Effector memory CD8-positive, alpha-beta T cell (primary cell): ENCODE results near the gene LYRM7.

Source experiments
- ATAC-seq: fragments of 150-1000 bp; cut with Tn5 transposase; replicated peaks from 2 replicates; pipeline ENCODE4 v1.10.0; 2021; ENCODE audit warnings: mild to moderate bottlenecking, moderate library complexity
- DNase-seq, 3 experiments: peaks; one replicate each; pipeline ENCODE4 v3.0.0; 2021
- H3K27ac Mint-ChIP-seq, 2 donors: one replicate each; pipeline ENCODE4 v1.8.0; 2022; ENCODE audit warnings: mild to moderate bottlenecking in 2 of 2, mixed read lengths in 2 of 2, moderate library complexity in 2 of 2
- H3K27me3 Mint-ChIP-seq, 2 donors: one replicate each; pipeline ENCODE4 v1.8.0; 2022; ENCODE audit warnings: mixed read lengths in 2 of 2
- H3K36me3 Mint-ChIP-seq: one replicate; pipeline ENCODE4 v1.8.0; 2022; ENCODE audit warnings: mild to moderate bottlenecking, moderate library complexity, mixed read lengths; ENCODE audit not compliant: insufficient read depth
- H3K4me1 Mint-ChIP-seq, 2 donors: one replicate each; pipeline ENCODE4 v1.8.0; 2022; ENCODE audit warnings: low read depth in 2 of 2, mixed read lengths in 2 of 2
- H3K4me3 Mint-ChIP-seq, 2 donors: one replicate each; pipeline ENCODE4 v1.8.0; 2022; ENCODE audit warnings: mild to moderate bottlenecking in 2 of 2, mixed read lengths in 2 of 2, moderate library complexity in 2 of 2
- H3K9me3 Mint-ChIP-seq, 2 donors: one replicate each; pipeline ENCODE4 v1.8.0; 2022; ENCODE audit warnings: mixed read lengths in 2 of 2

LYRM7 gene

DNA sequence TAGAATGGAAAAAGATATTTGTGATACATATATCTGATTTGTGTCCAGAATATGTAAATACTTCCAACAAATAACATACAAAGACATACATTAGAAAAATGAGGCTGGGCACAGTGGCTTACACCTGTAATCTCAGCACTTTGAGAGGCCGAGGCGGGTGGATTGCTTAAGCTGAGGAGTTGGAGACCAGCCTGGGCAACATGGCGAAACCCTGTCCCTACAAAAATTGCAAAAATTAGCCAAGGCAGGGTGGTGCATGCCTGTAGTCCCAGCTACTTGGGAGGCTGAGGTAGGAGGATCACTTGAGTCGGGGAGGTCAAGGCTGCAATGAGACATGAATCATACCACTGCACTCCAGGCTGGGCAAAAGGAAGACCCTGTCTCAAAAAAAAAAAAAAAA, 47.0 kb downstream of the LYRM7 start:
- Mint-ChIP-seq H3K27ac (peak overlapping the region in 1 of 2 donors; percentile 38), H3K9me3 (no peaks in the 10 kb centered on the region), H3K4me3 (no peak overlapping the region), H3K36me3 (peaks cover 6% of the 10 kb centered on the region), H3K27me3 (no peaks in the 10 kb centered on the region), H3K4me1 (peaks cover 7 to 24% of the 10 kb centered on the region in 2 donors)
- no peak for ATAC-seq
- DNase-seq, result no peak

DNA sequence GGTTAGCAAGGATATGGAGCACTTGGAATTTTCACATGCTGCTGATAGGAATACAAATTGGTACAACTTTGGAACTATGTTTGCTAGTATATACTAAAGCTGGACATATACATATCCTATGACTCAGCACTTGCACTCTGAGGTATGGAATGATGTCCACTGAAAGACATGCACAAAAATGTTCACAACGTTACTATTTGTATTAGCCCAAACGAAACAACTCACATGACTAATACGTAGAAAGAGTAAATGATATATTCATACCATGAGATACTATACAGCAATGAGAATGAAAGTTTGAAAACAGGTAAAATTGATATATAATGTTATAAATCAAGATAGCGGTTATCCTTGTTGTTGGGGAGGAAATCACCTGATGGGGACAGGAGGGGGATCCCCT, 47.6 kb downstream of the LYRM7 start:
- peaks cover 7 to 24% of the 10 kb centered on the region in 2 donors for H3K4me1 Mint-ChIP-seq
- H3K36me3 Mint-ChIP-seq, result peaks cover 6% of the 10 kb centered on the region
- DNase-seq, result no peak

DNA sequence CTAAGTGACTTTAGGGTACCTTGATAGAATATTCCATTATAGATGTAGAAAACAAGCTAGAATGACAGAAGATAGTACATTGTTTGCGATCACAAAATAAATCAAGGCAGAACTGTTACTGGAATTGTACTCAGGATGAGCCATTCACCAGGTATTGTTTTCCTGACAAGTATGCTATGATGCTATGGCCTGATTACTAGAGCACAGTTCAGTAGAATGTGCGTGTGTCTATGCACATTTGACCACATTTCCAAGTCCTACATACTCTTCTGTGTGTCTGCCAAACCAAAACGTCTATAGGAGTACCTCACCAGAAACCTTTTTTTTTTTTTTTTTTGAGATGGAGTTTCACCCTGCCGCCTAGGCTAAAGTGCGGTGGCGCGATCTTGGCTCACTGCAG, 49.8 kb downstream of the LYRM7 start:
- no peak overlapping the region for H3K4me3 Mint-ChIP-seq
- peaks cover 0 to 15% of the 10 kb centered on the region in 2 donors for H3K4me1 Mint-ChIP-seq
- peaks cover 6% of the 10 kb centered on the region for H3K36me3 Mint-ChIP-seq
- DNase-seq (no peak), ATAC-seq (no peak)
- no peaks in the 10 kb centered on the region for H3K9me3 Mint-ChIP-seq
- H3K27ac Mint-ChIP-seq, result no peak overlapping the region
- H3K27me3 Mint-ChIP-seq, result no peaks in the 10 kb centered on the region

More for the DNA sequence above, 47.6 kb downstream of the LYRM7 start:
- Mint-ChIP-seq H3K4me3 (no peak overlapping the region), H3K27ac (peak overlapping the region in 1 of 2 donors; percentile 38), H3K27me3 (no peaks in the 10 kb centered on the region), H3K9me3 (no peaks in the 10 kb centered on the region)
- no peak for ATAC-seq

DNA sequence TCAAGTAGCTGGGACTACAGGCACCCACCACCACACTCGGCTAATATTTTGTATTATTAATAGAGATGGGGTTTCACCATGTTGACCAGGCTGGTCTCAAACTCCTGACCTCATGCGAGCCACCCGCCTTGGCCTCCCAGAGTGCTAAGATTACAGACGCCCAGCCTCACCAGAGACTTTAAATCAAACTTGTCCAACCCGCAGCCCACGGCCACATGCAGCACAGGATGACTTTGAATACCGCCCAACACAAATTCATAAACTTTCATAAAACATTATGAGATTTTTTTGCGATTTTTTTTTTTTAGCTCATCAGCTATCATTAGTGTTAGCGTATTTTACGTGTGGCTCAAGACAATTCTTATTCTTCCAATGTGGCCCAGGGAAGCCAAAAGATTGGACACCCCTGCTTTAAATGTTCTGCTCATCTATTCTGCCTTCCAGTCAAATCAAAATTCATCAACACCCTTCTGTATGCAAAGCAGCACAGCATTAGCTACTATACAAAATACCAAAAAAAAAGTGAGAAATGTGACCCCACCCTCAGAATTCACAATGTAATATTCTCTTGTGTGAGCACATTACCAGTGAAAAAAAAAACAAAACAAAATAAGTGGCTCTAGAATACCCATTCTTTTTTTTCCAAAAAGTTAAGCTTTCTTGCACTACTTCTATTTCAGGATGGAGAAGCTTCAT, 50.4 kb downstream of the LYRM7 start:
- Mint-ChIP-seq H3K9me3 (no peaks in the 10 kb centered on the region), H3K4me1 (peaks cover 0 to 15% of the 10 kb centered on the region in 2 donors), H3K4me3 (no peak overlapping the region), H3K27me3 (no peaks in the 10 kb centered on the region), H3K36me3 (peaks cover 6% of the 10 kb centered on the region), H3K27ac (no peak overlapping the region)
- no peak for DNase-seq
- ATAC-seq, result no peak

DNA sequence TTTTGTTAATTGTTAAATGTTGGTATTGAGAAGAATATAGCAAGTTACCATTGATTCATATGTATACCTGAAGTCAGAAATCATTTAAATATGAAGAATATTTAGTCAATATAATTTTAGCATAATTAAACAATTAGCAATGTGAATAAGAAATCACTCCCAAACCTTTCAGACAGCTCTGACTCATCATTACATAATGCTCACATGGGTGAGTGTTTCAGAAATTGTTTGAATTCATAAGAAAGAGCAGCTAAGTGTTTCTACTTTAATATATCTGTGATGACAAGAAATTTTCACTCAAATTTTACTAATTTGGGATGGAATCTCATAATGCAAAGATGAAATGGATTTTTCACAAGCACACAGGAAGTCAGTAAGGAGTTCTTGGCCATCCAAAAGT, 51.1 kb downstream of the LYRM7 start:
- ATAC-seq (no peak), DNase-seq (no peak)
- Mint-ChIP-seq H3K27ac (no peak overlapping the region), H3K9me3 (no peaks in the 10 kb centered on the region), H3K4me3 (no peak overlapping the region), H3K36me3 (peaks cover 6% of the 10 kb centered on the region), H3K27me3 (no peaks in the 10 kb centered on the region), H3K4me1 (peaks cover 0 to 15% of the 10 kb centered on the region in 2 donors)

DNA sequence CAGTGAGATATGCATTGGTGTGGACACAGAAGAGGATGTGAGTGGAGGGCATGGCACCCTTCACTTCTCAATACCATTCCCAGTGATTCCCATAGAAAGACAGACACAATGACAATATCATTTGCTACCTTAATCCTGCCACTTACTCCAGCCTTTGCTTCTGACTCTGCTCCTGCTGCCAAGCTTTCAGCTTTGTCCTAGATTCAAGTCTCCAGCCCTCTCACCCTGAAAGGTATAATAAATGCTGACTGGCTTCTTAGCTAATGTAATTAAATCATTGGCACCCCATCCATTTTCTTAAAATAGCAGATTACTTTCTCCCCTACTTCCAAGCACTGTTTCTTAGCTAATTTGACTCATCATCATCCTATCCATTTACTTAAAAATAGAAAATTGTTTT, 52.0 kb downstream of the LYRM7 start:
- DNase-seq, result no peak
- peaks cover 6% of the 10 kb centered on the region for H3K36me3 Mint-ChIP-seq
- no peaks in the 10 kb centered on the region for H3K9me3 Mint-ChIP-seq
- H3K27ac Mint-ChIP-seq, result no peak overlapping the region
- peaks cover 0 to 8% of the 10 kb centered on the region in 2 donors for H3K4me1 Mint-ChIP-seq
- no peak for ATAC-seq
- H3K27me3 Mint-ChIP-seq, result no peaks in the 10 kb centered on the region
- no peak overlapping the region for H3K4me3 Mint-ChIP-seq

DNA sequence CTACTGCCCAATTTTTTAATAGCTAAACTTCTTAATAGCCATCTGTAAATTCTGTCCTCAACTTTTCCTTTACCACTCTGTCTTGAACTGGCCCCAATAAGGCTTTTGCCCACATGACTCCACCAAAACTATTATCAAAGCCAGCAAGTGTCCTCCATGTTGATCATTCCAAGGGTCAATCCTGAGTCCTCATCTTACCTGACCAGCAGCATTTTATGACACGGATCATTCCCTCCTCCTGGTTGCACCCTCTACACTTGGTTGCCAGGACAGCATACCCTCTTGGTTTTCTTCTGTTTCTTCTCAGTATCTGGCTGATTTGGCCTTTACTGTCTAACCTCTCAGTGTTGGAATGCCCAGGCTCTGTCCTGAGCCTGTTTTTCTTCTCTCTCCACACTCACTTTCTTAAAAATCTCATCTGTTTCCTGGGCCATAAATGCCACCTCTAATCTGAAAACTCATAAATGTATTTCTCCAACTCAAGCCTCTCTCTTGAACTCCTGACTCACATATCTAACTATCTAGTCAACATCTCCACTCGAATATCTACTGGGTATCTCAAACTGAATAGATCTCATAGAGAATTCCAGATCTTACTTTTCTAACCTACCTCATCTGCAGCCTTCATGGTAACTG, 53.1 kb downstream of the LYRM7 start:
- ATAC-seq (no peak), DNase-seq (no peak)
- H3K27me3 Mint-ChIP-seq, result no peaks in the 10 kb centered on the region
- H3K4me1 Mint-ChIP-seq, result no peaks in the 10 kb centered on the region
- H3K4me3 Mint-ChIP-seq, result no peak overlapping the region
- H3K27ac Mint-ChIP-seq, result no peak overlapping the region
- H3K36me3 Mint-ChIP-seq, result peaks cover 6% of the 10 kb centered on the region
- H3K9me3 Mint-ChIP-seq, result no peaks in the 10 kb centered on the region

DNA sequence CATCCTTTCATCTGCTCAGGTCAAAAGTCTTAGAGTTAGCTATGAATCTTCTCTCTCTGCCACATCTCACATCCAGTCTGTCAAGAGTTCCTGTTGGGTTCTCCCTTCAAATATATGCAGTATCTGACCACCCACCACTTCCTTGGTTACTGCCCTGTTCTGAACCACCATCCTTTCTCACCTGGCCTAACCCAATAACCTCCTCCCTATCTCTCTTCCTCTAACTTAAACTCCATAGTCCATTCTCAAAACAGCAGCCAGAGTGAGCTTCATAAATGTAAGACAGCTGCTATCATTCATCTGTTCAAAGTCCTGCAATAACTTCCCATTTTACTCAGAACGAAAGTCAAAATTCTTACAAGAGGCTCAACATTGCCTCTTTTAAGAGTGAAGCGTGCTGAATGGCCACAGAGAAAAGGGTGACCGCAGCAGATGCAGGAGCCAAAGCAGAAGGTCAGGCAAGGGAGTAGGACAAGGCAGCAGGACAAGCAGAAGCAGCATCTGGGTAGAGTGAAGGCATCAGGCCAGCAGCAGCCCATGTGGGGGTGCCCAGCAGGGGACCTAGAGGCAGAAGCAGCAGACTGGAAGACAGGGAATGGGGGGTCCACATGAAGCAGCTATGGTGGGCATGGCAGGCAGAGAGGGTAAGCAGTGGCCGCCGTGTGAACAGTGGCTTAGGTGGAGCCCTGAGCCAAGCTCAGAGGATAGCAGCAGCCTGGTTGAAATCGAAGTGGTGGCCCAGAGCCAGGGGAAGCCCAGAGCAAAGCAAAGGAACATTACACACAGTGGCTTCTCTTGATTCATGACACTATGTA, 53.9 kb downstream of the LYRM7 start:
- H3K36me3 Mint-ChIP-seq, result peaks cover 6% of the 10 kb centered on the region
- no peaks in the 10 kb centered on the region for H3K27me3 Mint-ChIP-seq
- H3K4me3 Mint-ChIP-seq, result no peak overlapping the region
- DNase-seq (no peak), ATAC-seq (peak; percentile 83)
- no peaks in the 10 kb centered on the region for H3K4me1 Mint-ChIP-seq
- H3K27ac Mint-ChIP-seq, result no peak overlapping the region
- H3K9me3 Mint-ChIP-seq, result no peaks in the 10 kb centered on the region

DNA sequence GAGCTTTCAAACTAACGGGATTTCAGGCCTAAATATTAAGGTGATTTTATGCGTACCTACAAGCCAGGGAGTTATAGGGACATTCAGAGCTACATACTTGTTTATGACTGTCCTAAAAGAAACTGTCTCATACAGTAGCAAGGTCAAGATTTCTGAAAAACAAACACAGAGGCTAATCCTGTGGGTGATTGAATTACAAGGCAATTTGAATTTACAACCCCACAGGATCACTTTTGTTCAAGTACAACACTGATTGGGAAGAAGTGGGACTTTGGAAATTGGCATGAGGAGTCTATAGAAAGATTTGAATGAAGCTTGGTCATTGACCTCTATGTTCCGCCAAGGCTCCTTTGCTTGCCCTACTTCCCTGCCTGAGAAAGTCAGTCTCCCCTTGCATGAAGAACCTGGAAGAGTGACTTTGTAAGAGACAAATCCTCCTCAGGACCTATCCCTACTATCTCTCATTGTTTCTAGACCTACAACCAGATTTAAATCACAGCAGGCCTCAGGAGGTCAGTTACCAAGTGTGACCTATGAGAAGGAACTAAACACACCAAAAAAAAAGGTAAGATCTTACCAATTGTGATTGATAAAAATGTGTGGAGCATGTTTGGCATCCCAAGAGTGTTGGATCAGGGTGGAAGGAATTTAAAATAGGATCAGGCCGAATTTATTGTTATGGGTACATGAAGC, 54.7 kb downstream of the LYRM7 start:
- H3K4me3 Mint-ChIP-seq, result no peak overlapping the region
- DNase-seq, result no peak
- H3K27ac Mint-ChIP-seq, result no peak overlapping the region
- peaks cover 6% of the 10 kb centered on the region for H3K36me3 Mint-ChIP-seq
- no peak for ATAC-seq
- H3K9me3 Mint-ChIP-seq, result no peaks in the 10 kb centered on the region
- no peaks in the 10 kb centered on the region for H3K27me3 Mint-ChIP-seq
- H3K4me1 Mint-ChIP-seq, result no peaks in the 10 kb centered on the region

DNA sequence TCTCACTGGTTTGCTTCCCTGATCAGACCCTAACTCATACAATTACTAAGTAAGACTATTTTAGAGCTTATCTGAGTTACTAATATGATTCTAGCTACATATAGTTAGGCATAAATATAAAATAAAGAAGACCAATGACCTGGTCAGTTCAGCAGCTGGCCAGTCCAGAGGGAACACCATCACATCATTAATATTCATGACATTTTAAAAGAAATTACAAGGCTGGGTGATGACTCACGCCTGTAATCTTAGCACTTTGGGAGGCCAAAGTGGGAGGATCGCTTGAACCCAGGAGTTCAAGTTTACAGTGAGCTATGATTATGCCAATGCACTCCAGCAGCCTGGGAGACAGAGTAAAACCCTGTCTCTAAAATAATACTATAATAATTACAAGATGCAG, 56.2 kb downstream of the LYRM7 start:
- Mint-ChIP-seq H3K9me3 (no peaks in the 10 kb centered on the region), H3K36me3 (no peaks in the 10 kb centered on the region), H3K4me1 (no peaks in the 10 kb centered on the region), H3K27ac (no peak overlapping the region), H3K27me3 (no peaks in the 10 kb centered on the region), H3K4me3 (no peak overlapping the region)
- DNase-seq, result no peak
- ATAC-seq, result no peak

DNA sequence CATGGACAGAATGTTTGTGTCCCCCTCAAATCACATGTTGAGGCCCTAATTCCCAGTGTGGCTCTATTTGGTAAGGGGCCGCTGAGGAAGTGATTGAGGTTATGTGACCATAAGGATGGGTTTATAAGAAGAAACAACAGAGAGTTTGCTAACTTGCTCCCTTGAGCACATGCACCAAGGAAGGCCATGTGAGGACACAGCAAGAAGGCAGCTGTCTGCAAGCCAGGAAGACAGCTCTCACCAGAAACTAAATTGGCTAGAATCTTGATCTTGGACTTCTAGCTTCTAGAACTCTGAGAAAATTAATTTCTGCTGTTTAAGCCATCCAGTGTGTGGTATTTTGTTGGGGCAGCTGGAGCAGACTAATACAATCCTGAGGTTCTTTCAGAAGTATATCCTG, 57.9 kb downstream of the LYRM7 start:
- Mint-ChIP-seq H3K36me3 (no peaks in the 10 kb centered on the region), H3K27me3 (no peaks in the 10 kb centered on the region), H3K4me1 (no peaks in the 10 kb centered on the region), H3K27ac (no peak overlapping the region), H3K4me3 (no peak overlapping the region), H3K9me3 (no peaks in the 10 kb centered on the region)
- DNase-seq, result no peak
- ATAC-seq, result no peak

DNA sequence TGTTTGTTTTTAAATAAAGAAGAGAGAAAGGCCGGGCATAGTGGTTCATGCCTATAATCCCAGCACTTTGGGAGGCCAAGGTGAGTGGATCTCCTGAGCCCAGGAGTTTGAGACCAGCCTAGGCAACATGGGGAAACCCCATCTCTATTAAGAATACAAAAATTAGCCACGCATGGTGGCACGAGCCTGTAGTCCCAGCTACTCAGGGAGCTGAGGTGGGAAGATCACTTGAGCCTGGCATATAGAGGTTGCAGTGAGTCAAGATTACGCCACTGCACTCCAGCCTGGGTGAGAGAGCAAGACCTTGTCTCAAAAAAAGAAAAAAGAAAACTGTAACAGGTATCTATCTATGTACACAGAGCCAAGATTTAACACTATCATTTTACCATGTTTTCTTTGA, 58.9 kb downstream of the LYRM7 start:
- Mint-ChIP-seq H3K4me3 (no peak overlapping the region), H3K27ac (no peak overlapping the region), H3K36me3 (no peaks in the 10 kb centered on the region), H3K27me3 (no peaks in the 10 kb centered on the region), H3K9me3 (no peaks in the 10 kb centered on the region), H3K4me1 (no peaks in the 10 kb centered on the region)
- no peak for ATAC-seq
- no peak for DNase-seq

DNA sequence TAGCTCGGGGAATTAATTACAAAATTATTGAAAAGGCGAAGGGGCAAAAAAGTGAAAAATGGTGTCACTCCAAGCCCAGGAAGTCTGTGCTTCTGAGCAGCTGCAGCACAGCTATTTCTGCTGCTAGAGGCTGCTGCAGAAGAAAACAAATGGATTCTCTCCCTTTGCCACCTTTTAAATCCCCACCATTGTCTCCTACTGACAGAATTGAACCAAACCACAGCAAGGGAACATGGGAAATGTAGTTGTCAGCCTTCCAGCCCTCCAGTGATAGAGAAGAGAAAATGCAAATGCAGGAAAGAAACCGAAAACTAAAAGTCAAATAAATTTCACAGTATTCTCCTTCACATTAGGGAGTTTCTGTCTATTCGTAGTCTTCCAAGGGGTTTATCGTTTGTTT, 59.7 kb downstream of the LYRM7 start:
- H3K9me3 Mint-ChIP-seq, result no peaks in the 10 kb centered on the region
- no peaks in the 10 kb centered on the region for H3K4me1 Mint-ChIP-seq
- H3K27ac Mint-ChIP-seq, result no peak overlapping the region
- no peak overlapping the region for H3K4me3 Mint-ChIP-seq
- DNase-seq, result no peak
- no peaks in the 10 kb centered on the region for H3K27me3 Mint-ChIP-seq
- no peaks in the 10 kb centered on the region for H3K36me3 Mint-ChIP-seq
- no peak for ATAC-seq
